ENCODE measurements around the gene FATE1.

Gene FATE1

GRCh38 chrX:151745651-151746050, 29.8 kb downstream of the FATE1 start:
- DNase-seq, result no peak

- no peak for DNase-seq
Observed at GRCh38 chrX:151746502-151746901, 30.7 kb downstream of the FATE1 start.

DNA sequence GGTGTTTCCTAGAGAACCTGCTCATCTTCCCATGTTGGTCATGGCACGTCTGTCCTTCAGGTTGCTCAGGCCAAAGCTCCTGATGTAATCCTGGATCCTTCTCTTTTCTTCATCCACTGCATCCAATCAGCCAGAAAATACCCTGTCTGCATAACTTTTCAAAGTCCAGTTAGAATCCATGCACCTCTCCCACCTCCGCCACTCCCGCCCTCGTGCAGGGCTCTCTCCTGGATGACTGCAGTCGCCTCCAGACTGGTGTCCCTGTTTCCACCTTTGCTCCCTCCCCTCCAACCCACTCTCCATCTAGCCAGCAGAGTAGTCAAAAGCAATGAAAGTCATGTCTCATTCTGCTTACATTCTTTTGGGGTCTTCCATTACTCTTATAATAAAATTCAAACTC, 34.7 kb downstream of the FATE1 start:
- no peak for DNase-seq

- no peak for DNase-seq
Observed at GRCh38 chrX:151752847-151753246, 37.0 kb downstream of the FATE1 start.

- DNase-seq, result no peak
Observed at GRCh38 chrX:151753313-151754046, 37.6 kb downstream of the FATE1 start.

DNA sequence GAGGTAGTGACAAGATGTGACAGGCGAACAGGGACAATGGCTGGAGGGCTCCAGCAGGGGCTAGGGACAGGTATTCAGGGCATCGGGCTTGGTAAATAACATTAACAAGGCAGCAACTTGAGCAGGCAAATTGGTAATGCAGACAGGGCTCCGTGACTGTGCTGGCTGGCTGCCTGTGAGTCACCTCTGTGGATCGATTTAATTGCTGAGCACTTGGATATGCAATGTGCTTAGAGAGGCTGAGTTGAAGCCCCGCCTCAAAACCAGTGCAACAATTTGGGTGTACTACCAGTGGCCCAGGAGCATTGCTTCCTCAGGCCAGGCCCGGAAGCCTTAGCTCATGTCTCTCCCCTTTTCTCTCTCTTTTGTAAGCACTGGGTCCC, 38.2 kb downstream of the FATE1 start:
- no peak for DNase-seq

DNA sequence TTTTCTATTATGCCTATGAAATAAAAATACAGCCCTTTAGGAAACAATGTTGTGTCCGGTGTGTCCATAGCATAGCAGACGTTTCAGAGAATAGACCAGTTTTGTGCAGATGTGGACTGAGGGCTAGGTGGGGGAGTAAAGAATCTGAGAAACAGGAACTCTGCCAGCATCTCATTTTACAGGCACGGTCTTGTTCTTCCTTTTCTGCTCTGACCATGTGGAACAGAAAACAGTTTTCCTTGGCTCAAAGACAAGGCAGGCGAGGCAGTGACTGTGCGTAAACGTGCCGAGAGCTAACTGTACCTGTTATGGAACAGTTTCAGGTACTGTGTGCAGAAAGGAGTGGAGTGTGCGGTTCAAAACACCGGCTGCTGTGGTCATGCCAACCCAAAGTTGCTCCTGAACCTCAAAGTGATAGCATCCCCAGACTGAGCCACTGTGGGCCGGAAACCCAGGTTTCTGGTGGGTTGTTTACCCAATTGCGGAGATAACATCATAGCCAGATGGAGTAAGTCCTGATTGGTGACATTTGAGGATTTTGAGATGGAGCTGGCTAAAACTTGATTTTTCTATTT, 38.9 kb downstream of the FATE1 start:
- no peak for DNase-seq

DNA sequence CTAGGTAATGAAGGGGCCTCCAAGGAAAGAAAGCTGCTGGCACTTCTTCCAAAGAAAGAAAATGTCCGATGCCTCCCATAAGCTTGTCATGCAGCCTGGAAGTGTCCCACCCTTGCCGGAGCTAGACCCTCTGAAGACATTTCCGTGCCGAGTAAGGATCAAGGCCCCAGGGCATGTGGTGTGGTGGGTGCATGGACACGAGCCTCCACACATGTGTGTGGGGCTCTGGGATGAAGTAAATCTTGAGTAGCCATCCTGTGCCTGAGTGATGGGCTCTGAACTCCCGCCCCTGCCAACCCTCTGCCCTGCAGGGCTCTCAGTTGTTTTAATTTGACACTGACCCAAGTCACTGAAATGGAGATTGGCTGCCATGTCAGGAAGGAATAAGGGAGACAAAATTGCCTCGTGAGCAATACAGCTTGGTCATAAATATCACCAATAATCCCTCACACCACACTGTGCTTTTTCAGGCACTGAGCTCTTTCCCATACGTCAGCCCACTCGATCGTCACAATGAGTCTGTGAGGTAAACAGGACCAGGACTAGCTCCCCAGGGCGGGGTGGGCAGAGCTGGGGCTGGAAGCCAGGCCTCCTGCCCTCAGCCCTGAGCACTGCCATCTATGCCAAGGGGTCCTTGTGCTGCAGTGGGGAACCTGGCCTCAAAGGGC, 43.3 kb downstream of the FATE1 start:
- no peak for DNase-seq

GRCh38 chrX:151762802-151763201, 47.0 kb downstream of the FATE1 start:
- no peak for DNase-seq

- no peak for DNase-seq
Observed at GRCh38 chrX:151763711-151764110, 47.9 kb downstream of the FATE1 start.

GRCh38 chrX:151765026-151765425, 49.2 kb downstream of the FATE1 start:
- DNase-seq, result no peak

DNA sequence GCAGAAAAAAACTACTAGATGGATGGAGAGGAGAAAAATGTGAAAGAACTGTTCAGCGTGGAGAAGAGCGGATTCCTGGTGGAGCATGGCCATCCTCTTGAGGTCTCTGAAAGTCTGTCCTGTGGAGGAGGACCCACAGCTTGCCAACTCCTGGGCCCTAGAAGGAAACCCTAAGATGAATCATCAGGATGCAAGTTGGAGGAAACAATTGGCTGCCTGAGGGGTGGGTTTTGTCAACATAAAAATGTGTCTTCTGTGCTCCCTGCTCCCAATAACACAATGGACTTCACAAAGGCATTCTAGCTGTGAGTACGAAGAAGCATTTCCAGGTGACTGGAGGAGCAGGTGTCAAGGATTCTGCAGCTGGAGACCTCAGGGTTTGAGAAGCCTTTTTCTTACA, 55.9 kb downstream of the FATE1 start:
- no peak for DNase-seq
